Fibroblast of pulmonary artery (primary cell): ENCODE results near the gene JUP.

Experiments used
- DNase-seq: peaks from one replicate; pipeline ENCODE4 v3.0.0-alpha.2; 2010; ENCODE audit warnings: low read depth
- H3K4me3 ChIP-seq: replicated peaks from 2 replicates; pipeline ENCODE4 v1.5.1; 2011; ENCODE audit warnings: low read depth, mild to moderate bottlenecking, control low read depth, low read length, moderate library complexity
- CTCF ChIP-seq: IDR thresholded peaks from 2 replicates; pipeline ENCODE4 v1.5.1; 2011; ENCODE audit warnings: mild to moderate bottlenecking, control low read depth, low read length, inconsistent platforms; ENCODE audit errors: missing control alignments

Gene JUP

DNA sequence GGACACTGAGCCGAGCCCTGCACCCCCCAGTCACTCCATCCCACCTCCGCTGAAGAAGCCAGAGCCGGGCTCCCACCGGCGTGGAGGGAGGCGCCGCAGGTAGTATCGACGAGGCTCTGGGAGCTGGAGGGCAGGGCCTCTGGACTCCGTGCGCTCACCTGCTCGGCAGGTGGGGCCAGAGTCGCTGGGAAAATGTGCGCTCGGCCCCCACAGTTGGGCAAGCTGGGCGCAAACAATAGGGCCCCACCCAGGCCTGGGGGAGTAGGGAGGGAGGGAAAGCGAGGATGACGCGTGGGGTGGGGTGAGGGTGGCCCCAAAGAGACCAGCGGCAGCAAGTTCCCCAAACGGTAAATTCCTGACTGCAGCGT, 668 bp downstream of the JUP start:
- DNase-seq, result peak; percentile 53
- H3K4me3 ChIP-seq, result peak overlapping the region; percentile 75
- TF ChIP-seq CTCF, result no peak

DNA sequence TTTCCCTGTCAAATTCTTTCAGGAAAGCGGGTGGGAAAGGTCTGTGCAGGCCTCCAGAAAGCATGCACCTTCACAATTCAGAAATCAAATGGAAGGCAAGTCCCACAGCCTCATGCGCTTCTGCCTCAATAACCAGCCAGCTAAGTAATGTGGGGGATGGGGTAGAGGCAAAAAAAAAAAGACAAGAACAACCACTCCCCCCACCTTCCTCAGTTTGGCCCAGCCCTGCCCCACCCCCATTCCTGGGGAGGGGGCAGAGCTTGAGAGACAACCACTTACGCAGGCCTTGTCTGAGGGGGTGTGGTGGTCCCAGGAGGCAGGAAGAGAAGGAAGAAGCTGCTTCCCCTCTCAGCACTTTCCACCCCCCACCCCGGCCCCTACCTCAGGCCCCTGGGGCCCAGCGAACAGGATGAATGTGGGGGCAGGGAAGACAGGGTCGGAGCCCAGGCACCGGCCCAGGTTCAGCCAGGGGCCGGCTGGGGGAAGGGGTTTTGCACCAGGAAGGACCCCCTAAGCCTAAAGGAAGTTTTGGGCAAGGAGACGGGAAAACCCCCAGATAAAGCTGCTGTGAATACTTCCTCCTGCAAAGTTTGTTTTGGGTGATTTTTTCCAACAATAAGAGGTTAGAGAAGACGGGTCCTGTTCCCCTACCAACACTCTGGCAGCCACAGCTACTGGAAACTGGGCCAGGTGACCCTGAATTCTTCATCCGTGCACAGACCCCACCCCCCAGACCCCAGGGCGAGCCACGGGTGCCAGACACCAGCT, 1.2 kb downstream of the JUP start:
- DNase-seq, result peak; percentile 64
- H3K4me3 ChIP-seq, result peak overlapping the region; percentile 75
- no peak for TF ChIP-seq CTCF

DNA sequence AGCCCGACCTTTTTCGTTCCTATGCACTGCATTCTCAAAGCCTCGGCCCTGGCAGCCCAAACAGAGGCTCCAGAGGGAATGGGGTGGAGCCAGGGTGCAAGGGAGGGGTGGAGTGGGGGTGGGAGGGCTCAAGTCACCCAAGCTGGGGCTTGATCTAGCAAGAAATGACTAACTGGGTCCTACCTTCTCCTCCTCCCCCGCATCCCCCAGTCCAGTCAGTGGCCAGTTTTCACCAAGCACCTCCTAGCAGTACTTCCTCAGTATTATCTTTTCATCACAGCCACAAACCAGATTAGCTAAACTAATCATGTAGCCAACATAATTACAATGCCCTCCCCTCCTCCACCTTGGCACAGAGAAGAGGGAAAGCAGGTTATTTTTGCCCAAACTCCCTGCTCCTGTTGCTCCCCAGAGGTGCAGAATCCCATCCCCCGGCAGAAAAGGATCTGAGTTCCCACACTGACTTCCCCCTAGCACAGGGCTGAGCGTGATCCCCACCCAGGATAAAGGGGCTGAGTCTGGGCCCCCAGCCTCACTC, 2.2 kb downstream of the JUP start:
- H3K4me3 ChIP-seq, result peak overlapping the region; percentile 75
- TF ChIP-seq CTCF, result no peak
- peak; percentile 83 for DNase-seq

- no peak for TF ChIP-seq CTCF
- DNase-seq, result no peak
- H3K4me3 ChIP-seq, result no peak overlapping the region
These were observed 4.4 kb downstream of the JUP start for GRCh38 chr17:41782142-41782541.

GRCh38 chr17:41781404-41782110, 5.0 kb downstream of the JUP start:
- no peak overlapping the region for H3K4me3 ChIP-seq
- TF ChIP-seq CTCF, result no peak

DNA sequence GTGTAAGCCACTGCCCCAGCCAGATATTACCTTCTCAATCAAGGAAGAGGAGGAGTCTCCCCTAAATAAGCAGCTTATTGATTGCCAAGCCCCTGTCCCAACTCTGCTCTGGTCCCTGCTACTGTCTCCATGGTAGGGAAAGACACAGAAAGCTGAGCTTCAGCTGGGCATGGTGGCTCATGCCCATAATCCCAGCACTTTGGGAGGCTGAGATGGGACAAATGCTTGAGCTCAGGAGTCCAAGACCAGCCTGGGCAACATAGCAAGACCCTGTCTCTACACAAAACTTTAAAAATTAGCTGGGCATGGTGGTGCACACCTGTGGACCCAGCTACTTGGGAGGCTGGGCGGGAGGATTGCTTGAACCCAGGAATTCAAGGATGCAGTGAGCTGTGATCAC, 6.6 kb downstream of the JUP start:
- no peak for DNase-seq
- TF ChIP-seq CTCF, result no peak
- no peak overlapping the region for H3K4me3 ChIP-seq

More at GRCh38 chr17:41781404-41782110, 5.0 kb downstream of the JUP start:
- DNase-seq, result peak; percentile 33
